A673 (cell line): Measurements from ENCODE around the gene TBC1D9. TPM values are rescaled to one million over a fixed set of nuclear protein-coding genes. Genes with fewer than 3 reads are reported as not detected.

Experiments
- BruUV-seq: library from RNA; stranded (reverse); fragments of 400-500 nt; replicated peaks from 2 replicates; lab custom pipeline; 2021; lab: Mats Ljungman, UMichigan
- CTCF ChIA-PET: fragments of 300-600 bp; sonication (Branson Sonifier 250); formaldehyde crosslinking; loops from one replicate; lab custom pipeline; 2022; ENCODE audit warnings: antibody characterized with exemption; lab: Charles Lee
- POLR2A ChIA-PET: fragments of 300-600 bp; sonication (Branson Sonifier 250); formaldehyde crosslinking; loops from one replicate; lab custom pipeline; 2022; ENCODE audit warnings: antibody characterized with exemption; ENCODE audit not compliant: low non-redundant PET; lab: Charles Lee
- DNase-seq: peaks from one replicate; pipeline ENCODE4 v3.0.0-alpha.2; 2015; ENCODE audit warnings: low spot score
- H3K27ac ChIP-seq: fragments of 200-600 bp; sonication (generic); 2 replicates; pipeline ENCODE4 v1.5.1; 2016; ENCODE audit warnings: mixed run types, low read depth, mild to moderate bottlenecking, mixed read lengths, antibody characterized with exemption, low read length; ENCODE audit not compliant: poor library complexity, severe bottlenecking
- H3K27me3 ChIP-seq: fragments of 200-600 bp; sonication (generic); replicated peaks from 2 replicates; pipeline ENCODE4 v1.6.1; 2017; ENCODE audit warnings: mixed run types, low read depth, mild to moderate bottlenecking, mixed read lengths, antibody characterized with exemption, low read length; ENCODE audit not compliant: insufficient read depth, poor library complexity
- H3K36me3 ChIP-seq: fragments of 200-600 bp; sonication (generic); 2 replicates; pipeline ENCODE4 v1.6.1; 2016; ENCODE audit warnings: mixed run types, mild to moderate bottlenecking, mixed read lengths, antibody characterized with exemption, low read length; ENCODE audit not compliant: insufficient read depth, poor library complexity, severe bottlenecking
- H3K4me1 ChIP-seq: fragments of 200-600 bp; sonication (generic); 2 replicates; pipeline ENCODE4 v1.6.1; 2017; ENCODE audit warnings: mixed run types, mild to moderate bottlenecking, mixed read lengths, antibody characterized with exemption, low read length; ENCODE audit not compliant: insufficient read depth, poor library complexity, severe bottlenecking
- H3K4me3 ChIP-seq: fragments of 200-600 bp; sonication (generic); 2 replicates; pipeline ENCODE4 v1.5.1; 2016; ENCODE audit warnings: low read depth, mixed run types, mild to moderate bottlenecking, mixed read lengths, low read length; ENCODE audit not compliant: poor library complexity, severe bottlenecking
- H3K9me3 ChIP-seq: fragments of 200-600 bp; sonication (generic); 2 replicates; pipeline ENCODE4 v1.6.1; 2016; ENCODE audit warnings: mixed run types, low read depth, mild to moderate bottlenecking, mixed read lengths, antibody characterized with exemption, low read length; ENCODE audit not compliant: poor library complexity, severe bottlenecking
- CTCF ChIP-seq: fragments of 300-800, 200-600 bp; sonication (generic); conservative IDR thresholded peaks from 2 replicates; pipeline ENCODE4 v1.5.1; 2017; ENCODE audit warnings: low read depth, mild to moderate bottlenecking, antibody characterized with exemption, low read length, moderate library complexity, mixed read lengths
- EZH2 ChIP-seq: fragments of 200-600 bp; sonication (generic); IDR thresholded peaks from 2 replicates; pipeline ENCODE4 v1.6.1; 2017; ENCODE audit warnings: borderline replicate concordance, low read depth, mild to moderate bottlenecking, mixed read lengths, antibody characterized with exemption, low read length; ENCODE audit not compliant: poor library complexity, severe bottlenecking
- intact Hi-C: fragments of 100-400 bp; cut with micrococcal nuclease; formaldehyde crosslinking; loops from one replicate; pipeline ENCODE4 v1.10.0; 2022; ENCODE audit not compliant: unreplicated experiment
- total RNA-seq: library from RNA; stranded (reverse); gene quantifications from 2 replicates; pipeline ENCODE4 v1.2.3, GENCODE V29; 2021

Gene TBC1D9
- total RNA-seq, 1 experiment from 2014 or later: 22.4 TPM

GRCh38 chr4:140645196-140645595 is 111.0 kb downstream of the TBC1D9 start:
- intact Hi-C loops: no loop called here
- no peak overlapping the region for H3K27ac ChIP-seq
- no peaks in the 10 kb centered on the region for H3K9me3 ChIP-seq
- no peak for DNase-seq
- no peak overlapping the region for H3K4me3 ChIP-seq
- no TSS peak for BruUV-seq
- ChIA-PET POLR2A (no interaction called here), CTCF (no interaction called here)
- TF ChIP-seq EZH2 (no peak), CTCF (no peak)
- H3K4me1 ChIP-seq: no peaks in the 10 kb centered on the region
- H3K27me3 ChIP-seq: no peaks in the 10 kb centered on the region
- no peaks in the 10 kb centered on the region for H3K36me3 ChIP-seq

DNA sequence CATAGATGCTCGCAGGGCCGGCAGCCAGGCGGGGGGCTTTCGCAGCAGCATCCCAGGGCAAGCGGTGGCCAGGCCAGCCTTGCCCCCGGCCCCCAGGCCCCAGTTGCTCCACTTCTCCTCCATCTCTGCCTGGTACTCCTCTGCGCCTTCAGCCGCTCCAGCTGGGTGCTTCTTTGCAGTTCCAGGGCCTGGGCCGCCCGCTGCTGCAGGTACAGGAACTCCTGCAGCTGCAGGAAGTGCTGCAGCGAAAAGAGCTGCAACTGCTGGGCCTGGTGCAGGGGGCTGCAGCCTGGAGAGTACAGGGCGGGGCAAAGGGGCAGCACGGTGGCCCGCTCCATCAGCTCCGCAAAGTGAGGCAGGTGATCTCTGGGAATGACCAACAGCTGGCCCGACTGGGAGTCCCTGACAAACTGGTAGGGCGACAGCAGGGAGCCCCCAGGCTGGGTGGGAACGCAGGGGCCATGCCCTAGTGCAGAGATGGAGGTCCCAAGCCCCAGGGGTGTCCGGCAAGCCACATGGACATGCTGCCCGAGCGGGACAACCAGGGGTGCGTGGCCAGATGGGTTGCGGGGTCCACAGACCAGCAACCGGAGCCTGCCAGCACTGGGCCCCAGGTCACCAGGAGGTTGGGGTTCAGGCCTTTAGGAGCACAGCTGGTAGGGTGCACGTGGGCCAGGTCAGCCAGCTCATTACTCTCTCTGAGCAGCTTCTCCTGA is 111.6 kb downstream of the TBC1D9 start:
- Histone ChIP-seq H3K4me3 (no peak overlapping the region), H3K27ac (no peak overlapping the region), H3K36me3 (no peaks in the 10 kb centered on the region), H3K27me3 (no peaks in the 10 kb centered on the region), H3K9me3 (no peaks in the 10 kb centered on the region), H3K4me1 (no peaks in the 10 kb centered on the region)
- no TSS peak for BruUV-seq
- TF ChIP-seq CTCF (no peak), EZH2 (no peak)
- no peak for DNase-seq
- intact Hi-C loops: no loop called here
- POLR2A ChIA-PET: no interaction called here
- CTCF ChIA-PET: no interaction called here

GRCh38 chr4:140643571-140644055 is 112.6 kb downstream of the TBC1D9 start:
- Histone ChIP-seq H3K9me3 (no peaks in the 10 kb centered on the region), H3K27me3 (no peaks in the 10 kb centered on the region), H3K4me3 (no peak overlapping the region), H3K36me3 (no peaks in the 10 kb centered on the region), H3K4me1 (no peaks in the 10 kb centered on the region), H3K27ac (no peak overlapping the region)
- CTCF ChIA-PET: no interaction called here
- intact Hi-C loops: no loop called here
- TF ChIP-seq CTCF (no peak), EZH2 (no peak)
- POLR2A ChIA-PET: no interaction called here
- BruUV-seq: no TSS peak
- no peak for DNase-seq
